ENCODE results near the gene SPG21.
A peak's percentile ranks its signal among the peaks of the same experiment; 100 is the strongest.

Gene SPG21

DNA sequence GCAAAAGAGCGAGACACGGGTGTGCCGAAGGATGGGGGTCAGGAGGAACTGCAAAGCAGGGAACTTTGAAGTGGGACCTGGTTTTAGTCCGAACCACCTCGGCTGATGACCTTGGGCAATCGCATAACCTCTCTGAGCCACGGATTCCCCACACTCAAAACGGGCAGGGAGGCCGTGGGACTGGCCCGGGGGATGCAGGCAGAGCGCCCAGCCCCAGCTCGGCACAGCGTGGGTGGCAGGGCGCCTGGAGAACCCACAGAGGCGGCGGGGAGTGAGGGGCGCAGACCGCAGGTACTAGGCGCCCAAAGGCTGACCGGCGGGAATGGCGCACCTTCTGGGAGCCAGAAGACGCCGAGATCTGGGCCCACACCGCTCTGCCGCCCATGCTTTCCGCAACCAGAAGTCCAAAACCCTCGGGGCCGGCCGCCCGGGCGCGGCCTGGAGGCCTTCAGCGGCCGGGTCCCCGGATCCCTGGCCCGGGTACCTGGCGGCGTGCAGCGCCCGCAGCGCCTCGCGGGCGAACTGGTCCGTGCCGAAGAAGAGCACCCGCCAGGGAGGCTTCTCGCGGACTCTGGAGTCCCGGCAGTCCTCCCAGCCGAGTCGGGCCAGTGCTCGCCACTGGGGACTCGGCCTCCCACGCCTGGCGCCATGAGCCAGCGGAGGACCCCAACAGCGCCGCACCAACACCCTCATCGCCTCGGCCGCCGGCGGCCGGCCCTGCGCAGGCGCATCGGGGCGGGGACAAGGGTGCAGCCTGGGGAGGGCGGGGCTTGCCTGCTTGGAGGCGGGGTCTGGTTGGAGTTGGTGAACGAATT is 39.4 kb upstream of the SPG21 start, which contains the start of gene MTFMT:
Gene MTFMT (minus strand): TSS at position 719 of the 815 bp plus-strand sequence. CDS start 26 bp downstream, at position 693.
- H4K91ac ChIP-seq (ENCODE audit: low read depth, low read length, poor library complexity), result no peak within 1 kb of the TSS
- H4K8ac ChIP-seq (ENCODE audit: low read depth, low read length), result peak within 1 kb of the TSS; percentile 6
- peak within 1 kb of the TSS; percentile 95 for H3K9ac ChIP-seq (ENCODE audit: low read depth, low read length, poor library complexity)
- no peak within 1 kb of the TSS for H2BK12ac ChIP-seq (ENCODE audit: low read length)
- no peak within 1 kb of the TSS for H3K4ac ChIP-seq (ENCODE audit: low read length)
- H3K27me3 ChIP-seq (ENCODE audit: control insufficient read depth in 3 of 3, insufficient read depth in 3 of 3, low read depth in 1 of 3, low read length in 3 of 3), result no peaks in the 10 kb centered on the region
- peak within 1 kb of the TSS; percentile 75 for H3K4me2 ChIP-seq (ENCODE audit: insufficient read depth, low read length, poor library complexity, severe bottlenecking)
- H3K9me3 ChIP-seq (replicated peaks in 1 of 2; ENCODE audit: control insufficient read depth in 2 of 2, insufficient read depth in 1 of 2, low read depth in 1 of 2, low read length in 2 of 2), result no peaks in the 10 kb centered on the region
- H3K36me3 ChIP-seq (replicated peaks in 1 of 2; ENCODE audit: control insufficient read depth in 2 of 2, insufficient read depth in 2 of 2, low read length in 2 of 2), result peaks cover 11 to 28% of the 10 kb centered on the region in 2 donors
- H3K79me1 ChIP-seq (ENCODE audit: low read depth, low read length), result peaks cover 4% of the 10 kb centered on the region
- H3K23ac ChIP-seq (ENCODE audit: low read depth, low read length, poor library complexity), result peak within 1 kb of the TSS; percentile 92
- no peak within 1 kb of the TSS for H2BK120ac ChIP-seq (ENCODE audit: low read depth, low read length)
- no peak within 1 kb of the TSS for H2BK5ac ChIP-seq (ENCODE audit: low read length)
- peak within 1 kb of the TSS; percentile 41 for H2AK5ac ChIP-seq (ENCODE audit: low read depth, low read length)
- peak; percentile 83 for DNase-seq (ENCODE audit: low spot score)
- peaks cover 5 to 7% of the 10 kb centered on the region in 2 donors for H3K4me1 ChIP-seq (ENCODE audit: control insufficient read depth in 2 of 2, insufficient read depth in 1 of 2, low read depth in 1 of 2, low read length in 2 of 2)
- no peak within 1 kb of the TSS for H2BK15ac ChIP-seq (ENCODE audit: low read length)
- no peak within 1 kb of the TSS for H3K27ac ChIP-seq (replicated peaks; ENCODE audit: low read length)
- peak within 1 kb of the TSS; percentile 78 for H3K18ac ChIP-seq (ENCODE audit: low read length)
- peak within 1 kb of the TSS; percentile 97 for H2AFZ ChIP-seq (ENCODE audit: low read length)
- H3K14ac ChIP-seq (ENCODE audit: low read length), result peak within 1 kb of the TSS; percentile 65
- no CpG with 5 or more reads among the region's 73 CpGs for WGBS, 2 donors (ENCODE audit: extremely low coverage in 2 of 2, insufficient read length in 2 of 2, insufficient replicate concordance in 1 of 2)
- H3K4me3 ChIP-seq (ENCODE audit: low read length in 2 of 2), result peak within 1 kb of the TSS; percentile 75 to 99

DNA sequence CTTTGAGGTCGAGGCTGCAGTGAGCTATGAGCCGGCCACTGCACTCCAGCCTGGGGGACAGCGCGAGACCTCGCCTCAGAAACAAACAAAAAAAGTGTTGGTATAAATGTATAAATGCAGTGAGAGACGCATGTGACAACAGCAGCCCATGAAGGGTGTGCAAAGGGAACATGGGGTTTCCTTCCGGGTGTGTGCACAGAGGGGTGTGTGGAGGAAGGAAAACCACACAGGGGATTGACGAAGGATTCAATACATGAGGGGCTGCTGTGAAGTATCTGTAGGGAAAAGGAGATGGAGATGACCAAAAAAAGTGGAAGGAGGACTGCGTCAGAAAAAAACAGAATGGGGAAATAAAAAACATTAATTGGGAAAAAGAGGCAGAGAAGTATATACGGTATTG is 38.6 kb upstream of the SPG21 start:
- H3K4me2 ChIP-seq (ENCODE audit: insufficient read depth, low read length, poor library complexity, severe bottlenecking), result peak overlapping the region; percentile 41
- no CpG with 5 or more reads among the region's 10 CpGs for WGBS, 2 donors (ENCODE audit: extremely low coverage in 2 of 2, insufficient read length in 2 of 2, insufficient replicate concordance in 1 of 2)
- no peaks in the 10 kb centered on the region for H3K9me3 ChIP-seq (replicated peaks in 1 of 2; ENCODE audit: control insufficient read depth in 2 of 2, insufficient read depth in 1 of 2, low read depth in 1 of 2, low read length in 2 of 2)
- no peak for DNase-seq (ENCODE audit: low spot score)
- no peak overlapping the region for H2BK12ac ChIP-seq (ENCODE audit: low read length)
- H2BK15ac ChIP-seq (ENCODE audit: low read length), result no peak overlapping the region
- H3K4me3 ChIP-seq (ENCODE audit: low read length in 2 of 2), result peak overlapping the region in 1 of 2 donors; percentile 75
- H3K9ac ChIP-seq (ENCODE audit: low read depth, low read length, poor library complexity), result peak overlapping the region; percentile 70
- H2BK120ac ChIP-seq (ENCODE audit: low read depth, low read length), result no peak overlapping the region
- no peak overlapping the region for H4K91ac ChIP-seq (ENCODE audit: low read depth, low read length, poor library complexity)
- no peak overlapping the region for H4K8ac ChIP-seq (ENCODE audit: low read depth, low read length)
- no peak overlapping the region for H3K4ac ChIP-seq (ENCODE audit: low read length)
- no peak overlapping the region for H2AFZ ChIP-seq (ENCODE audit: low read length)
- H3K18ac ChIP-seq (ENCODE audit: low read length), result no peak overlapping the region
- peaks cover 11 to 34% of the 10 kb centered on the region in 2 donors for H3K36me3 ChIP-seq (replicated peaks in 1 of 2; ENCODE audit: control insufficient read depth in 2 of 2, insufficient read depth in 2 of 2, low read length in 2 of 2)
- no peak overlapping the region for H3K23ac ChIP-seq (ENCODE audit: low read depth, low read length, poor library complexity)
- no peak overlapping the region for H2BK5ac ChIP-seq (ENCODE audit: low read length)
- no peak overlapping the region for H3K14ac ChIP-seq (ENCODE audit: low read length)
- H3K27ac ChIP-seq (replicated peaks; ENCODE audit: low read length), result no peak overlapping the region
- H3K27me3 ChIP-seq (ENCODE audit: control insufficient read depth in 3 of 3, insufficient read depth in 3 of 3, low read depth in 1 of 3, low read length in 3 of 3), result no peaks in the 10 kb centered on the region
- no peak overlapping the region for H2AK5ac ChIP-seq (ENCODE audit: low read depth, low read length)
- H3K4me1 ChIP-seq (ENCODE audit: control insufficient read depth in 2 of 2, insufficient read depth in 1 of 2, low read depth in 1 of 2, low read length in 2 of 2), result peaks cover 5 to 7% of the 10 kb centered on the region in 2 donors
- H3K79me1 ChIP-seq (ENCODE audit: low read depth, low read length), result peaks cover 4% of the 10 kb centered on the region

DNA sequence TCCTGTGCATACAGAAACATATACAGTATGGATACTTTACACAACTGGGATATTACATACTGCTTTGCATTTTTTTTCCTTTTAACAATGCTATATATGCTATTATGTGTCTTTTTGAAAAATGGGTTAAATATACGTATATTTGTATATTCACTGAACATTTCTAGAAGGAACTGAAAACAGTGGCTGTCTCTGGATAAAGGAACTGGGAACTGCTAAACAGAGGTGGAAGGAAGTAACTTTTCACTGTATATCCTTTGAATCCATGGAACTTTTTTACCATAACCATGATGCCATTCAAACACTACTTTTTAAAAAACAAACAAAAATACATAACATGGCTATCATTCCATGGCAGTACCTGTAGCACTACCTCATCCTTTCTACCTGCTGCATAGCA is 37.9 kb upstream of the SPG21 start:
- Histone ChIP-seq H3K79me1 (ENCODE audit: low read depth, low read length) (peaks cover 4% of the 10 kb centered on the region), H3K27me3 (ENCODE audit: control insufficient read depth in 3 of 3, insufficient read depth in 3 of 3, low read depth in 1 of 3, low read length in 3 of 3) (no peaks in the 10 kb centered on the region), H3K4ac (ENCODE audit: low read length) (no peak overlapping the region), H3K36me3 (replicated peaks in 1 of 2; ENCODE audit: control insufficient read depth in 2 of 2, insufficient read depth in 2 of 2, low read length in 2 of 2) (peaks cover 11 to 40% of the 10 kb centered on the region in 2 donors), H3K4me1 (ENCODE audit: control insufficient read depth in 2 of 2, insufficient read depth in 1 of 2, low read depth in 1 of 2, low read length in 2 of 2) (peaks cover 3 to 5% of the 10 kb centered on the region in 2 donors), H4K8ac (ENCODE audit: low read depth, low read length) (no peak overlapping the region), H3K23ac (ENCODE audit: low read depth, low read length, poor library complexity) (no peak overlapping the region), H3K27ac (replicated peaks; ENCODE audit: low read length) (no peak overlapping the region), H3K18ac (ENCODE audit: low read length) (no peak overlapping the region), H2AK5ac (ENCODE audit: low read depth, low read length) (no peak overlapping the region), H2BK5ac (ENCODE audit: low read length) (no peak overlapping the region), H4K91ac (ENCODE audit: low read depth, low read length, poor library complexity) (no peak overlapping the region), H3K14ac (ENCODE audit: low read length) (no peak overlapping the region), H3K4me2 (ENCODE audit: insufficient read depth, low read length, poor library complexity, severe bottlenecking) (no peak overlapping the region), H3K9ac (ENCODE audit: low read depth, low read length, poor library complexity) (no peak overlapping the region), H2BK12ac (ENCODE audit: low read length) (no peak overlapping the region), H3K9me3 (replicated peaks in 1 of 2; ENCODE audit: control insufficient read depth in 2 of 2, insufficient read depth in 1 of 2, low read depth in 1 of 2, low read length in 2 of 2) (no peaks in the 10 kb centered on the region), H2BK15ac (ENCODE audit: low read length) (no peak overlapping the region), H2BK120ac (ENCODE audit: low read depth, low read length) (no peak overlapping the region), H2AFZ (ENCODE audit: low read length) (no peak overlapping the region), H3K4me3 (ENCODE audit: low read length in 2 of 2) (no peak overlapping the region)
- no peak for DNase-seq (ENCODE audit: low spot score)
- no CpG with 5 or more reads among the region's 1 CpG for WGBS, 2 donors (ENCODE audit: extremely low coverage in 2 of 2, insufficient read length in 2 of 2, insufficient replicate concordance in 1 of 2)

DNA sequence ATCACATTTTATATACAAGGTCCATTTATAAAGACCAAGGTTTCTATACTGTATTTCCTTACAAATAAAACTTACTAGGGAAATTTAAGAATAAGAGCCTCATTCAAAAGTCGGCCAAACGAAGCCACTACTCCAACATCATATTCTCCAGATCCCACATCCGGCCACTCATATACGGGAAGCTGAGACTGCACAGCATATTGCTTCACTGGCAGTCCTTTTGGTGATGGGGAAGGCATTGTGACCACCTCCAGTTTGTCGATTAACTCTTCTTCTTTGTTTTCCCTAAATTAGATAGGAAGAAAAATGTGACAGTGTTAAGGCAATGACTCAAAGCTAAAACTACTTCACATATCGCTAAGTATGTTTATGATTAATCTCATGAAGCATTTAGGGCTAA is 37.0 kb upstream of the SPG21 start:
- Histone ChIP-seq H2BK15ac (ENCODE audit: low read length) (no peak overlapping the region), H3K4me1 (ENCODE audit: control insufficient read depth in 2 of 2, insufficient read depth in 1 of 2, low read depth in 1 of 2, low read length in 2 of 2) (peaks cover 0 to 5% of the 10 kb centered on the region in 2 donors), H3K27ac (replicated peaks; ENCODE audit: low read length) (no peak overlapping the region), H3K36me3 (replicated peaks in 1 of 2; ENCODE audit: control insufficient read depth in 2 of 2, insufficient read depth in 2 of 2, low read length in 2 of 2) (peaks cover 11 to 48% of the 10 kb centered on the region in 2 donors), H4K8ac (ENCODE audit: low read depth, low read length) (no peak overlapping the region), H3K18ac (ENCODE audit: low read length) (no peak overlapping the region), H3K79me1 (ENCODE audit: low read depth, low read length) (peaks cover 4% of the 10 kb centered on the region), H2BK5ac (ENCODE audit: low read length) (no peak overlapping the region), H3K14ac (ENCODE audit: low read length) (no peak overlapping the region), H3K4me3 (ENCODE audit: low read length in 2 of 2) (no peak overlapping the region), H3K4ac (ENCODE audit: low read length) (no peak overlapping the region), H3K9me3 (replicated peaks in 1 of 2; ENCODE audit: control insufficient read depth in 2 of 2, insufficient read depth in 1 of 2, low read depth in 1 of 2, low read length in 2 of 2) (no peaks in the 10 kb centered on the region), H3K27me3 (ENCODE audit: control insufficient read depth in 3 of 3, insufficient read depth in 3 of 3, low read depth in 1 of 3, low read length in 3 of 3) (no peaks in the 10 kb centered on the region), H2AFZ (ENCODE audit: low read length) (no peak overlapping the region), H2AK5ac (ENCODE audit: low read depth, low read length) (no peak overlapping the region), H3K4me2 (ENCODE audit: insufficient read depth, low read length, poor library complexity, severe bottlenecking) (no peak overlapping the region), H3K9ac (ENCODE audit: low read depth, low read length, poor library complexity) (no peak overlapping the region), H3K23ac (ENCODE audit: low read depth, low read length, poor library complexity) (no peak overlapping the region), H4K91ac (ENCODE audit: low read depth, low read length, poor library complexity) (no peak overlapping the region), H2BK120ac (ENCODE audit: low read depth, low read length) (no peak overlapping the region), H2BK12ac (ENCODE audit: low read length) (no peak overlapping the region)
- no CpG with 5 or more reads among the region's 6 CpGs for WGBS, 2 donors (ENCODE audit: extremely low coverage in 2 of 2, insufficient read length in 2 of 2, insufficient replicate concordance in 1 of 2)
- no peak for DNase-seq (ENCODE audit: low spot score)
